Neural progenitor cell (in vitro differentiated cells): ENCODE data around the gene GLI1. TPM values are rescaled to one million over a fixed set of nuclear protein-coding genes. Genes with fewer than 3 reads are reported as not detected.
A peak's percentile ranks its signal among the peaks of the same experiment; 100 is the strongest.

Experiments
- DNase-seq: peaks from one replicate; pipeline ENCODE4 v3.0.0-alpha.2; 2016; ENCODE audit warnings: low spot score
- H2AFZ ChIP-seq: fragments of 200-600 bp; sonication (generic); replicated peaks from 2 replicates; pipeline ENCODE4 v1.6.1; 2016; ENCODE audit warnings: antibody characterized with exemption
- H3F3A ChIP-seq: fragments of 200-600 bp; sonication (generic); 2 replicates; pipeline ENCODE4 v1.6.1; 2016; ENCODE audit warnings: antibody characterized with exemption, low read depth
- H3K27ac ChIP-seq: fragments of 200-600 bp; sonication (generic); 2 replicates; pipeline ENCODE4 v1.5.1; 2016; ENCODE audit warnings: mild to moderate bottlenecking
- H3K27me3 ChIP-seq: fragments of 200-600 bp; sonication (generic); 2 replicates; pipeline ENCODE4 v1.6.1; 2016; ENCODE audit warnings: mild to moderate bottlenecking, moderate library complexity
- H3K36me3 ChIP-seq: fragments of 200-600 bp; sonication (generic); 2 replicates; pipeline ENCODE4 v1.5.1; 2016
- H3K4me1 ChIP-seq: fragments of 200-600 bp; sonication (generic); 2 replicates; pipeline ENCODE4 v1.6.1; 2016; ENCODE audit warnings: mixed run types
- H3K4me2 ChIP-seq: fragments of 200-600 bp; sonication (generic); 2 replicates; pipeline ENCODE4 v1.6.1; 2016
- H3K4me3 ChIP-seq: fragments of 200-600 bp; sonication (generic); 2 replicates; pipeline ENCODE4 v1.5.1; 2016
- H3K79me2 ChIP-seq: fragments of 200-600 bp; sonication (generic); 2 replicates; pipeline ENCODE4 v1.6.1; 2016; ENCODE audit warnings: low read depth
- H3K9ac ChIP-seq: fragments of 200-600 bp; sonication (generic); 2 replicates; pipeline ENCODE4 v1.6.1; 2016
- H3K9me3 ChIP-seq: fragments of 200-600 bp; sonication (generic); 2 replicates; pipeline ENCODE4 v1.5.1; 2016; ENCODE audit warnings: low read depth
- H4K20me1 ChIP-seq: fragments of 200-600 bp; sonication (generic); 2 replicates; pipeline ENCODE4 v1.6.1; 2016; ENCODE audit warnings: low read depth
- H3K27ac Mint-ChIP-seq: 3 replicates; pipeline ENCODE4 v1.8.0; 2021; ENCODE audit warnings: mixed read lengths
- H3K27me3 Mint-ChIP-seq: 2 replicates; pipeline ENCODE4 v1.8.0; 2022; ENCODE audit warnings: low read depth, mild to moderate bottlenecking, inconsistent platforms, moderate library complexity, mixed read lengths; ENCODE audit not compliant: insufficient read depth
- H3K36me3 Mint-ChIP-seq: 3 replicates; pipeline ENCODE4 v1.8.0; 2021; ENCODE audit warnings: mixed read lengths
- H3K4me1 Mint-ChIP-seq: 3 replicates; pipeline ENCODE4 v1.8.0; 2021; ENCODE audit warnings: mixed read lengths
- H3K4me3 Mint-ChIP-seq: 3 replicates; pipeline ENCODE4 v1.8.0; 2021; ENCODE audit warnings: mild to moderate bottlenecking, moderate library complexity, mixed read lengths
- H3K9me3 Mint-ChIP-seq: 3 replicates; pipeline ENCODE4 v1.8.0; 2020; ENCODE audit warnings: mixed read lengths
- EZH2 ChIP-seq: fragments of 200-600 bp; sonication (generic); IDR thresholded peaks from 2 replicates; pipeline ENCODE4 v1.6.1; 2017; ENCODE audit warnings: antibody characterized with exemption, mild to moderate bottlenecking, moderate library complexity
- EZH2phosphoT487 ChIP-seq: fragments of 200-600 bp; sonication (generic); IDR thresholded peaks from 2 replicates; pipeline ENCODE4 v1.6.1; 2017; ENCODE audit warnings: antibody characterized with exemption
- total RNA-seq: library from RNA; depleted of rRNA; stranded (reverse); fragments of >200 nt; gene quantifications from 2 replicates; pipeline ENCODE4 v1.2.3, GENCODE V29; 2015; ENCODE audit warnings: low replicate concordance
- TF ChIP-seq, protein P1 (sequence below): fragments of 200-600 bp; sonication (generic); IDR thresholded peaks from 2 replicates; pipeline ENCODE4 v1.5.1; 2017; ENCODE audit warnings: antibody characterized with exemption, mild to moderate bottlenecking

The GLI1 gene
- total RNA-seq, 1 donor from 2014 or later: 0.71 TPM

DNA sequence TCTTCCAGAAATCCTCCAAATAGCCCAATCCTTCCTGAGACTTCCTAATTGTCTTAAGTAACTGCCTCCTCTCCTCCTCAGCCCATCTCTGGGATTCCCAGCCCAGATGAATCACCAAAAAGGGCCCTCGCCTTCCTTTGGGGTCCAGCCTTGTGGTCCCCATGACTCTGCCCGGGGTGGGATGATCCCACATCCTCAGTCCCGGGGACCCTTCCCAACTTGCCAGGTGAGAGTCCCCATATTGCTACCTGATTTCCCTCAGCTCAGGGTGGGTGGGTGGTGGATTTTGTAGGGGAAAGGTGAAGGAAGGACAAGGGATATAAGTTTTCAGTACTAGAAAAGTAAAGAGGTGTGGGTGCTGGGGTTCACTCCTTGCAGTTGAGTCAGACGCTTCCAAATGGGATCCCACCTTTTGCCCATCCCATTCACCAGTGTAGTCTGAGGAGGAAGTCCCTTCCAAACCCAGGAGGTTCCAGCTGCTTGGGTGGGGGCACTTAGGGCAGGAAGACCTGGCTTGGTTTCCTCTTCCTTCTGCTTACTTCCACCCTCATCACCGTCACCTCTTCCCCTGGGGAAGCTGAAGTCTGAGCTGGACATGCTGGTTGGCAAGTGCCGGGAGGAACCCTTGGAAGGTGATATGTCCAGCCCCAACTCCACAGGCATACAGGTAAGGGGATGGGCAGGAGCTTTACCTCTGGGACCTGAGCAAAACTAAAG lies 5.6 kb downstream of the GLI1 start:
- H3K27ac Mint-ChIP-seq: no peak overlapping the region
- H3K36me3 Mint-ChIP-seq: no peaks in the 10 kb centered on the region
- peaks cover 19% of the 10 kb centered on the region for H3K4me1 Mint-ChIP-seq
- peaks cover 14% of the 10 kb centered on the region for H3K4me1 ChIP-seq
- H3K9me3 ChIP-seq: no peaks in the 10 kb centered on the region
- no peak overlapping the region for H3K4me2 ChIP-seq
- peak overlapping the region; percentile 31 for H3K4me3 Mint-ChIP-seq
- no peak overlapping the region for H3K9ac ChIP-seq
- no peaks in the 10 kb centered on the region for H3K36me3 ChIP-seq
- no peak for TF ChIP-seq EZH2phosphoT487
- no peak for TF ChIP-seq EZH2
- TF ChIP-seq, protein P1, sequence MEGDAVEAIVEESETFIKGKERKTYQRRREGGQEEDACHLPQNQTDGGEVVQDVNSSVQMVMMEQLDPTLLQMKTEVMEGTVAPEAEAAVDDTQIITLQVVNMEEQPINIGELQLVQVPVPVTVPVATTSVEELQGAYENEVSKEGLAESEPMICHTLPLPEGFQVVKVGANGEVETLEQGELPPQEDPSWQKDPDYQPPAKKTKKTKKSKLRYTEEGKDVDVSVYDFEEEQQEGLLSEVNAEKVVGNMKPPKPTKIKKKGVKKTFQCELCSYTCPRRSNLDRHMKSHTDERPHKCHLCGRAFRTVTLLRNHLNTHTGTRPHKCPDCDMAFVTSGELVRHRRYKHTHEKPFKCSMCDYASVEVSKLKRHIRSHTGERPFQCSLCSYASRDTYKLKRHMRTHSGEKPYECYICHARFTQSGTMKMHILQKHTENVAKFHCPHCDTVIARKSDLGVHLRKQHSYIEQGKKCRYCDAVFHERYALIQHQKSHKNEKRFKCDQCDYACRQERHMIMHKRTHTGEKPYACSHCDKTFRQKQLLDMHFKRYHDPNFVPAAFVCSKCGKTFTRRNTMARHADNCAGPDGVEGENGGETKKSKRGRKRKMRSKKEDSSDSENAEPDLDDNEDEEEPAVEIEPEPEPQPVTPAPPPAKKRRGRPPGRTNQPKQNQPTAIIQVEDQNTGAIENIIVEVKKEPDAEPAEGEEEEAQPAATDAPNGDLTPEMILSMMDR: no peak
- H3K9me3 Mint-ChIP-seq: no peaks in the 10 kb centered on the region
- H3F3A ChIP-seq: peaks cover 27% of the 10 kb centered on the region
- H3K4me3 ChIP-seq: no peak overlapping the region
- peaks cover 14% of the 10 kb centered on the region for H3K27me3 ChIP-seq
- peaks cover 18% of the 10 kb centered on the region for H4K20me1 ChIP-seq
- no peaks in the 10 kb centered on the region for H3K79me2 ChIP-seq
- no peak overlapping the region for H3K27ac ChIP-seq
- H2AFZ ChIP-seq: no peak overlapping the region
- DNase-seq: no peak
- H3K27me3 Mint-ChIP-seq: peaks cover 42% of the 10 kb centered on the region

DNA sequence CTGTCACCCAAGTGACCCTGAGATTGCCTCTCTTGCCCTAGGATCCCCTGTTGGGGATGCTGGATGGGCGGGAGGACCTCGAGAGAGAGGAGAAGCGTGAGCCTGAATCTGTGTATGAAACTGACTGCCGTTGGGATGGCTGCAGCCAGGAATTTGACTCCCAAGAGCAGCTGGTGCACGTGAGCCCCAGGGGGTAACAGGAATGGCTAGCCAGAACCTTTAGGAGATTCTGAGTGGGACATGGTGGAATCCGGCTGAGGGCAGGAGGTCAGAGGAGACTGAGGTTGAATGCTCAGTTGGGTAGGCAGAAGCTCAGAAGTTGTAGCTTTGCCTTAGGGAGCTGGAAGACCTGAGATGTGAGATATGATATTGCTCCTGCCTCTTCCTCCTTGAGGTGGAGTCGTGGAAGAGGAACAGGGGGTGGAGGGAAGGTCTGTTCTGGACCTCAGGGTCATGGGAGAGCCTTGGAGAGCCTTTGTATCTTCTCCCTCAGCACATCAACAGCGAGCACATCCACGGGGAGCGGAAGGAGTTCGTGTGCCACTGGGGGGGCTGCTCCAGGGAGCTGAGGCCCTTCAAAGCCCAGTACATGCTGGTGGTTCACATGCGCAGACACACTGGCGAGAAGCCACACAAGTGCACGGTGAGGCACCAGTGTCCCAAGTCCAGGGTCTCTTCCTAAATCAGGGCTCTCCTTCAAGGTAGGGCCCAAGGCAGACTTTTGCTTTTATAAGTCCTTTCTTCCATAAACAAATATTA lies 6.3 kb downstream of the GLI1 start:
- Histone ChIP-seq H3K27me3 (peaks cover 10% of the 10 kb centered on the region), H3K4me2 (no peak overlapping the region), H4K20me1 (peaks cover 11% of the 10 kb centered on the region), H3K79me2 (no peaks in the 10 kb centered on the region), H2AFZ (no peak overlapping the region), H3K36me3 (no peaks in the 10 kb centered on the region), H3K4me1 (peaks cover 6% of the 10 kb centered on the region), H3F3A (peaks cover 20% of the 10 kb centered on the region), H3K27ac (no peak overlapping the region), H3K9ac (no peak overlapping the region), H3K9me3 (no peaks in the 10 kb centered on the region), H3K4me3 (no peak overlapping the region)
- H3K4me1 Mint-ChIP-seq: peaks cover 15% of the 10 kb centered on the region
- no peak for DNase-seq
- no peaks in the 10 kb centered on the region for H3K36me3 Mint-ChIP-seq
- TF ChIP-seq EZH2 (no peak), EZH2phosphoT487 (no peak)
- TF ChIP-seq, protein P1: no peak
- peak overlapping the region; percentile 11 for H3K4me3 Mint-ChIP-seq
- no peaks in the 10 kb centered on the region for H3K9me3 Mint-ChIP-seq
- H3K27me3 Mint-ChIP-seq: peaks cover 38% of the 10 kb centered on the region
- H3K27ac Mint-ChIP-seq: no peak overlapping the region

DNA sequence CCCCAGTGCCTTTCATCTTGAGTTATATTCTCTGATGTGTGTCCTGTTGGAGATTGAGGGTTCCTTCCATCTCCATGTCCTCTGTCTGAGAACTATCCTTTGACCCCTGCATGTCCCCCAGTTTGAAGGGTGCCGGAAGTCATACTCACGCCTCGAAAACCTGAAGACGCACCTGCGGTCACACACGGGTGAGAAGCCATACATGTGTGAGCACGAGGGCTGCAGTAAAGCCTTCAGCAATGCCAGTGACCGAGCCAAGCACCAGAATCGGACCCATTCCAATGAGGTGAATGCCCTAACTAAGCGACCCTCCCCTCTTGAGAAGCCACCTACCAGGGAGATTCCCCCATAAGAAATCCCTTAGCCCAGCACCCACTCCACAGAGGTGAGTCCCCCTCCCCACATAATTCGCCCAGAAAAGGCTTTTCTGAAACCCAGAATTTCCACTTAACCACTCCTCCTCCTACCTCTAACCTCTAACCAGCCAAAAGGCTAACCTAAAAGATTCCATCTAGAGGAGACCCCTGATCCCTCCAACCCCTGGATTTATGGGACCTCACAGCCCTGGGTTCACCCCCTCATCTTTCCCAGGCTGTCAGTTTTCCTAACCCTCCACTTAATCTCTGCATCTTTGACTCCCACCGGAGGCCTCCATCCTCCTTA lies 7.8 kb downstream of the GLI1 start:
- peaks cover 45% of the 10 kb centered on the region for H3K27me3 Mint-ChIP-seq
- Histone ChIP-seq H3K4me2 (no peak overlapping the region), H3K4me1 (no peaks in the 10 kb centered on the region), H3K4me3 (no peak overlapping the region), H4K20me1 (no peaks in the 10 kb centered on the region), H2AFZ (no peak overlapping the region), H3K27me3 (peaks cover 22% of the 10 kb centered on the region), H3K27ac (no peak overlapping the region), H3K9ac (no peak overlapping the region), H3F3A (peaks cover 6% of the 10 kb centered on the region), H3K36me3 (no peaks in the 10 kb centered on the region), H3K79me2 (no peaks in the 10 kb centered on the region), H3K9me3 (no peaks in the 10 kb centered on the region)
- TF ChIP-seq, protein P1: no peak
- TF ChIP-seq EZH2phosphoT487: no peak
- no peak for TF ChIP-seq EZH2
- no peaks in the 10 kb centered on the region for H3K9me3 Mint-ChIP-seq
- no peak overlapping the region for H3K4me3 Mint-ChIP-seq
- H3K36me3 Mint-ChIP-seq: no peaks in the 10 kb centered on the region
- H3K4me1 Mint-ChIP-seq: peaks cover 7% of the 10 kb centered on the region
- DNase-seq: no peak
- no peak overlapping the region for H3K27ac Mint-ChIP-seq
